ENCODE results near the gene BTG2. TPM values are rescaled to one million over a fixed set of nuclear protein-coding genes. Genes with fewer than 3 reads are reported as not detected.
A peak's percentile ranks its signal among the peaks of the same experiment; 100 is the strongest.

Gene BTG2
- total RNA-seq, 1 experiment from 2014 or later: 2.9 TPM

GRCh38 chr1:203268901-203269653, 36.2 kb upstream of the BTG2 start:
- Histone ChIP-seq H3K23ac (ENCODE audit: insufficient read length, low read depth, low read length) (no peak overlapping the region), H3K4me1 (ENCODE audit: insufficient read depth, low read length) (no peaks in the 10 kb centered on the region), H3K9ac (ENCODE audit: extremely low read depth, insufficient read length, low read length) (no peak overlapping the region), H4K91ac (ENCODE audit: insufficient read length, low read depth, low read length) (no peak overlapping the region), H3K4ac (ENCODE audit: low read depth, low read length) (no peak overlapping the region), H2AFZ (ENCODE audit: low read length) (no peak overlapping the region), H3T11ph (ENCODE audit: low read length) (no peak overlapping the region), H3K9me3 (ENCODE audit: control insufficient read depth, low read depth, low read length) (no peaks in the 10 kb centered on the region), H2BK120ac (ENCODE audit: low read depth, low read length, poor library complexity, severe bottlenecking) (no peak overlapping the region), H4K8ac (replicated peaks; ENCODE audit: insufficient read length, low read depth, low read length) (no peak overlapping the region), H3K14ac (ENCODE audit: insufficient read depth, low read length) (no peak overlapping the region), H3K18ac (ENCODE audit: insufficient read length, low read depth, low read length) (no peak overlapping the region), H2BK20ac (ENCODE audit: low read depth, low read length, poor library complexity, severe bottlenecking) (no peak overlapping the region), H4K5ac (ENCODE audit: insufficient read length, low read depth, low read length) (no peak overlapping the region), H2BK12ac (ENCODE audit: insufficient read length, low read depth, low read length) (no peak overlapping the region), H3K27me3 (ENCODE audit: insufficient read depth, low read length) (peaks cover 2% of the 10 kb centered on the region; the same call in 1 of the 2 replicates), H4K20me1 (ENCODE audit: control insufficient read depth, insufficient read depth, insufficient read length) (no peaks in the 10 kb centered on the region), H3K79me1 (ENCODE audit: insufficient read depth, low read depth, low read length, poor library complexity, severe bottlenecking) (no peaks in the 10 kb centered on the region), H3K4me2 (ENCODE audit: insufficient read depth, insufficient read length, low read length) (no peak overlapping the region), H3K27ac (ENCODE audit: insufficient read length, low read depth, low read length) (no peak overlapping the region), H2BK15ac (ENCODE audit: low read depth, low read length) (no peak overlapping the region), H3K56ac (ENCODE audit: insufficient read length, low read depth, low read length) (no peak overlapping the region), H2AK5ac (ENCODE audit: insufficient read length, low read length) (no peak overlapping the region), H3K79me2 (ENCODE audit: insufficient read depth, low read length) (no peaks in the 10 kb centered on the region), H2BK5ac (ENCODE audit: insufficient read length, low read length) (no peak overlapping the region), H3K23me2 (ENCODE audit: insufficient read length, low read depth, low read length, poor library complexity, severe bottlenecking) (peaks cover 10% of the 10 kb centered on the region)
- no CpG with 5 or more reads among the region's 5 CpGs for WGBS (ENCODE audit: extremely low coverage, insufficient read length, low lambda C conversion rate)
- Mint-ChIP-seq H3K4me3 (no peak overlapping the region), H3K4me1 (peaks cover 13 to 32% of the 10 kb centered on the region in 2 experiments), H3K27me3 (ENCODE audit: low read depth) (peaks cover 30% of the 10 kb centered on the region), H3K36me3 (ENCODE audit: insufficient read depth in 1 of 3, low read depth in 3 of 3) (no peaks in the 10 kb centered on the region), H3K9me3 (no peaks in the 10 kb centered on the region; a peak in 1 of 5 replicates), H3K27ac (no peak overlapping the region)
- DNase-seq: peak; percentile 65
- peak; percentile 94 for TF ChIP-seq CTCF (conservative IDR thresholded peaks at IDR 0.05)
